Natural killer cell (primary cell): ENCODE measurements around the gene LIG3. TPM values are rescaled to one million over a fixed set of nuclear protein-coding genes. Genes with fewer than 3 reads are reported as not detected.

Experiments
- ATAC-seq, 3 donors: fragments of 150-1000 bp in 2 of 3; fragments of 200-7000 bp in 1 of 3; cut with Tn5 transposase; 1 replicate in 1 of 3; 2 replicates in 2 of 3; pipeline ENCODE4 v1.10.0; 2021; ENCODE audit warnings: mild to moderate bottlenecking in 2 of 3, moderate library complexity in 2 of 3
- DNase-seq, 2 donors: peaks; one replicate each; pipeline versions ENCODE4 v3.0.0 to v3.0.0-alpha.2; 2013 to 2021; ENCODE audit warnings: mixed read lengths in 1 of 2
- H3K27ac ChIP-seq: one replicate; pipeline ENCODE4 v1.5.1; 2013; ENCODE audit warnings: mild to moderate bottlenecking, low read length
- H3K27me3 ChIP-seq: one replicate; pipeline ENCODE4 v1.6.1; 2013; ENCODE audit warnings: low read length; ENCODE audit not compliant: control insufficient read depth, insufficient read depth
- H3K36me3 ChIP-seq: one replicate; pipeline ENCODE4 v1.6.1; 2013; ENCODE audit warnings: low read length; ENCODE audit not compliant: control insufficient read depth, insufficient read depth
- H3K4me1 ChIP-seq: one replicate; pipeline ENCODE4 v1.6.1; 2013; ENCODE audit warnings: low read length; ENCODE audit not compliant: control insufficient read depth, insufficient read depth
- H3K4me3 ChIP-seq: one replicate; pipeline ENCODE4 v1.5.1; 2013; ENCODE audit warnings: low read length
- H3K9me3 ChIP-seq: one replicate; pipeline ENCODE4 v1.6.1; 2013; ENCODE audit warnings: low read length; ENCODE audit not compliant: control insufficient read depth, insufficient read depth
- H3K27ac Mint-ChIP-seq, 2 donors: one replicate each; pipeline ENCODE4 v1.8.0; 2022; ENCODE audit warnings: mild to moderate bottlenecking in 2 of 2, mixed read lengths in 2 of 2, moderate library complexity in 1 of 2
- H3K27me3 Mint-ChIP-seq, 2 donors: one replicate each; pipeline ENCODE4 v1.8.0; 2022; ENCODE audit warnings: low read depth in 2 of 2, mixed read lengths in 2 of 2
- H3K36me3 Mint-ChIP-seq: one replicate; pipeline ENCODE4 v1.8.0; 2022; ENCODE audit warnings: mixed read lengths
- H3K4me1 Mint-ChIP-seq, 2 donors: one replicate each; pipeline ENCODE4 v1.8.0; 2022; ENCODE audit warnings: mixed read lengths in 2 of 2
- H3K4me3 Mint-ChIP-seq: one replicate; pipeline ENCODE4 v1.8.0; 2022; ENCODE audit warnings: mild to moderate bottlenecking, moderate library complexity, mixed read lengths
- H3K9me3 Mint-ChIP-seq, 2 donors: one replicate each; pipeline ENCODE4 v1.8.0; 2022; ENCODE audit warnings: mixed read lengths in 2 of 2
- CTCF ChIP-seq: fragments of 200-600 bp; IDR thresholded peaks from one replicate; pipeline ENCODE4 v1.8.0; 2022; ENCODE audit warnings: antibody characterized with exemption
- WGBS: methylation state at CpG from one replicate; pipeline ENCODE4 v1.1.7; 2013; ENCODE audit warnings: missing lambda C conversion rate; ENCODE audit not compliant: insufficient coverage; 5-methylcytosine and 5-hydroxymethylcytosine counted together
- intact Hi-C: fragments of 100-400 bp; cut with micrococcal nuclease; formaldehyde crosslinking; loops from one replicate; pipeline ENCODE4 v1.14.2; 2022
- total RNA-seq, 4 donors: library from RNA; stranded (reverse); fragments of 120-200 nt in 1 of 4; gene quantifications; one replicate each; pipeline versions ENCODE4 v1.2.3 to v1.2.4, GENCODE V29; 2013 to 2022

Gene LIG3
- total RNA-seq, 3 donors from 2014 or later (not counting 1 experiment from before 2014, with no cell fraction given), result 70.2 to 83.7 (median 72.0) TPM

GRCh38 chr17:35046245-35046644, 65.9 kb downstream of the LIG3 start:
- H3K4me1 Mint-ChIP-seq, result peaks cover 58 to 60% of the 10 kb centered on the region in 2 donors
- no peaks in the 10 kb centered on the region for H3K27me3 Mint-ChIP-seq
- ATAC-seq (no peak), DNase-seq (no peak)
- Histone ChIP-seq H3K36me3 (no peaks in the 10 kb centered on the region), H3K27me3 (no peaks in the 10 kb centered on the region), H3K9me3 (no peaks in the 10 kb centered on the region), H3K4me3 (peak overlapping the region; percentile 23), H3K27ac (peak overlapping the region; percentile 73), H3K4me1 (peaks cover 74% of the 10 kb centered on the region)
- H3K36me3 Mint-ChIP-seq, result no peaks in the 10 kb centered on the region
- intact Hi-C loops, result no loop called here
- H3K27ac Mint-ChIP-seq, result peak overlapping the region; percentile 88 to 99
- TF ChIP-seq CTCF, result no peak
- H3K9me3 Mint-ChIP-seq, result no peaks in the 10 kb centered on the region
- 36% methylated on average over 3 of the region's 4 CpGs for WGBS
- peak overlapping the region; percentile 69 for H3K4me3 Mint-ChIP-seq

GRCh38 chr17:35046740-35047283, 66.5 kb downstream of the LIG3 start:
- Histone ChIP-seq H3K4me3 (peak overlapping the region; percentile 23), H3K36me3 (no peaks in the 10 kb centered on the region), H3K27ac (peak overlapping the region; percentile 73), H3K4me1 (peaks cover 69% of the 10 kb centered on the region), H3K27me3 (no peaks in the 10 kb centered on the region), H3K9me3 (no peaks in the 10 kb centered on the region)
- H3K27me3 Mint-ChIP-seq, result no peaks in the 10 kb centered on the region
- 41% methylated on average over 5 of the region's 5 CpGs for WGBS
- DNase-seq (peak in 1 of 2 donors; percentile 85), ATAC-seq (peak; percentile 66 to 82 (median 68))
- peak overlapping the region; percentile 69 for H3K4me3 Mint-ChIP-seq
- H3K9me3 Mint-ChIP-seq, result no peaks in the 10 kb centered on the region
- intact Hi-C loops, result no loop called here
- peaks cover 60 to 64% of the 10 kb centered on the region in 2 donors for H3K4me1 Mint-ChIP-seq
- no peaks in the 10 kb centered on the region for H3K36me3 Mint-ChIP-seq
- no peak for TF ChIP-seq CTCF
- H3K27ac Mint-ChIP-seq, result peak overlapping the region; percentile 88 to 99

- TF ChIP-seq CTCF, result no peak
- peaks cover 72% of the 10 kb centered on the region for H3K4me1 ChIP-seq
- H3K27ac ChIP-seq, result peak overlapping the region; percentile 83
- no peaks in the 10 kb centered on the region for H3K9me3 ChIP-seq
- WGBS, result 86% methylated on average over 3 of the region's 3 CpGs
- H3K36me3 ChIP-seq, result no peaks in the 10 kb centered on the region
- Mint-ChIP-seq H3K27me3 (no peaks in the 10 kb centered on the region), H3K27ac (peak overlapping the region; percentile 89 to 99), H3K9me3 (no peaks in the 10 kb centered on the region), H3K4me1 (peaks cover 72 to 75% of the 10 kb centered on the region in 2 donors), H3K4me3 (peak overlapping the region; percentile 63), H3K36me3 (no peaks in the 10 kb centered on the region)
- ATAC-seq, result no peak
- intact Hi-C loops, result no loop called here
- H3K4me3 ChIP-seq, result no peak overlapping the region
- no peaks in the 10 kb centered on the region for H3K27me3 ChIP-seq
- no peak for DNase-seq
Observed at GRCh38 chr17:35048685-35049379, 68.5 kb downstream of the LIG3 start.
